GM19099 (cell line): ENCODE results near the gene PRSS35.

ENCODE experiments used
- POLR2A ChIP-seq: IDR thresholded peaks from 3 replicates; pipeline ENCODE4 v1.6.1; 2011; ENCODE audit warnings: low read depth; ENCODE audit not compliant: insufficient read length; ENCODE audit errors: extremely low read depth

Gene PRSS35

DNA sequence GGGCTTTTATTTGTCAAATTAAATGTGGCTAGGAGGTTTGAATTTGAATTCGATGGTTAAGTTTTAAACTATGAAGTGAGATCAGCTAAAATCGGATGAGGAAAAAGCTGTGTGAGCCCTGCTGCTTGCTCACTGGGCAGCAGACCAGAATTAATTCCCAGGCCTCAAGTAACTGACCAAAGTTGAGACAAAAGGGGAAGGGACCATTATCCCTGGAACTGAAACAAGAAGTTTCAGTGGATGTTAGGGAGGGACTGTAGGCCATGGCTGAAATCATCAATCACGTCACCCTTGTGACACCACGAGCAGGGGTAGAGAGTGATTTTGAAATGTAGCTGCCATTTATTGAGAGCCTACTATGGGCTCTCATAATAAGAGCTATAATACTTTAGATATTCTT is 7.0 kb upstream of the PRSS35 start:
- no peak for TF ChIP-seq POLR2A

DNA sequence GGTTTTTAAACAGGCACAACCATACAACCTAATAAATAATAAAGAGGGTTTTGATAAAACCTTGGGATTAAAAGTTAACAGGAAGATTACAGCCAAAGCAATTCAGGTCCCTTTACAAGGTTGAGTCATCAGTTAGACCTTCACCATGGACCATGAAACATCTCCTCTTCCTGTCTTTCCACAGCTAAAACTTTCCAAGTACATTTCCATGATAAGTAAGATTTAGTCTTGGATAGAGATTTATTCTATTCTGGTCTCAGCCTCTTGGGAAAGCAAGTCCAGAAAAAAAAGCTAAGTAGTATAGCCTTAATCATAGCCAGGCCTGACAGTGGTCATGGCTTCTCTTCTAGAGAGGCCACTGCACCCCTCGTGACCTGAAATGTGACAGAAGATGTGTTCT is 2.9 kb upstream of the PRSS35 start:
- TF ChIP-seq POLR2A, result no peak

DNA sequence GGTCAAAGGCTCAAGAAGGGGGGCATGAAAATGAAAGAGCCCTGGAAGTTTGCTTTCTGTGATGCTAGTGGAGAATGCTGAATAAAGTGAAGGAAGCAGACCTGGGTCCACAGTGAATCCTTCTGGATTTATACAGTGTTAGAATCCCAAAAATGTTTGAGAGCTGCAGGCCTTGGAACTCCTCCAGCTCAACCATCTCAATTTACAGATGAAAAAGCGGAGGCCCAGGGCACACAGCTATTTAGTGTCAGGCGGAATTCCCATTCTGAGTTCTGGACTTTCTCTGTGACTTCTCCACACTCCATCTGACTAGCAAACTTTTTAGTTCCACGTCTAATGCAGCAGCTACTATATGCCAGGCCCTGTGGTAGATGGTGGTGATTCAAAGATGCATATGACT is 1.5 kb upstream of the PRSS35 start:
- no peak for TF ChIP-seq POLR2A

DNA sequence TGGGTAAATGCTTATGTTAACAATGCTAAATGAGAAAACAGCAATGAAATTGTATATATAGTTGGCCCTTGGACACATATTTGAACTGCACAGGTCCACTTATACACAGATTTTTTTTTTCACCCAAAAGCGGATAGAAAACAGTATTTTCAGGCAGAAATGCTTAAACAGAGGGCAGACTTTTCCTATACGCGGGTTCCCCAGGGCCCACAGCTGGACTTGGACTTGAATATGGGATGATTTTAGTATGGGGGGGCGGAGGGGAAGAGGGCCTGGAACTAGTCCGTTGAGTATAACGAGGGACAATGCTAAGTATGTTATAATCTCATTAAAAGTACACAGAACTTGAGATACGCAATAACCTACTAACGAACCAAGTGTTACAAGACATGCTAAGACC is 1.1 kb upstream of the PRSS35 start:
- no peak for TF ChIP-seq POLR2A

DNA sequence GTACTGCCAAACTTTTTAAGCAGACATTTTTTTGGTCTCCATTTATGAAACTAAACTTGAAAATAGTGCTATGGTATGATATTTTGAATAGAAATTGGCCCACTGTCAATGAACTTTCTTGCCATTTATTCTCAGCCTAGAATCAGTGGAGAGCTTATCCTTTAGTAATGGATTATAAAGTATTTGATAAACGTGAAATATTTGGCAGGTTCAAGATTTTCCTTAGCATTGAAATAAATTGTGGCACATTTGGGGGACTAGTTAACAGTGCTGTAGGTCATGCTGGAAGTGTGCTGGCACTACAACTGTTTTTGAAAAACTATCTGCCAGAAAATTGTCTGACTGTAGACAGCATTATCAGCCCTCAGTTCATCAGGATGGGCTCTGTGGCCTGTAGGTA is 2.1 kb downstream of the PRSS35 start:
- no peak for TF ChIP-seq POLR2A

DNA sequence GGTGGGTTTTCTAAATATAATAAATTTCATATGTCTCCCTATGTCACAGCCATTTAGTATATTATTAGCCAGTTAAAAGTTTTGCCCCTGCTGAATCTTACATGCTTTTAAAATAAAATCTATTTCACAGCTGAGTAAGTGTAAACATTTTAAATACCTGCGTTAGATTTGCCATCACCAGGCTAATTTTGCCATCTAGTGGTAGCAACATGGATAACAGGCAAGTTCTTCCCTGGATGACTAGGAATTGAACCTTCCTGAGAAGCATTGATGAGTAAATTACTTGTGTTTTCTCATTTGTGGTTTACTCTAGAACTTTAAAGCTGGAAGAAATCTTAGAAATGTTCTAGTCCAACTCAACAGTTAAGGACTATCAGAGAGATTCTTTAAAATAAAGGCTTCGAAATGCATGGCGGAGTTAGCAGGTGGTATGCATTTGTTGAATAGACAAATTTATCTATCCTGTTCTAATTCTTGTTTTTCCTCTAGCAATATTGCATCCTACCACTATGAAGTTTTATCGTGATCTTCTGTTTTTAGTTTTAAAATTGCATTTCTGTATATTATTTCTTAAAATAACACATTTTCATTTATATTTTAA is 2.6 kb downstream of the PRSS35 start:
- TF ChIP-seq POLR2A, result no peak

DNA sequence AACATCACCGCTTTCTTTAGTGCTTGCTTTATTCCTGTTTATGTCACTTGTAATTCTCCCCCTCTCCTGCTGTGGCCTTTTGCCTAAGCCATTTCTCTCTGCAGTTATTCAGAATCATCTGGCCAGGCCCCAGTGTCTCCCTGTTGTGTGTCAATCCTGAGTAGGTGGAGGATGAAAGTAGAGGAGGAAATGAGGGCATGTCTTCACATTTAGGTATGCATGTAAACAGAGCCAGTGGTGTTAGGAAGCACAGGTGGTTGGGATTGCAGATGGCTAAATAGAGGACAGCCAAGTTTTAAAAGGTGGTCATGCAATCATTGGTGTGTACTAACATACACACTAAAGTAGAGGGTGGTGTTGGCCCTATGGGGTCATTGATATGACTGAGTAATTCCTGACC is 5.2 kb downstream of the PRSS35 start:
- no peak for TF ChIP-seq POLR2A

DNA sequence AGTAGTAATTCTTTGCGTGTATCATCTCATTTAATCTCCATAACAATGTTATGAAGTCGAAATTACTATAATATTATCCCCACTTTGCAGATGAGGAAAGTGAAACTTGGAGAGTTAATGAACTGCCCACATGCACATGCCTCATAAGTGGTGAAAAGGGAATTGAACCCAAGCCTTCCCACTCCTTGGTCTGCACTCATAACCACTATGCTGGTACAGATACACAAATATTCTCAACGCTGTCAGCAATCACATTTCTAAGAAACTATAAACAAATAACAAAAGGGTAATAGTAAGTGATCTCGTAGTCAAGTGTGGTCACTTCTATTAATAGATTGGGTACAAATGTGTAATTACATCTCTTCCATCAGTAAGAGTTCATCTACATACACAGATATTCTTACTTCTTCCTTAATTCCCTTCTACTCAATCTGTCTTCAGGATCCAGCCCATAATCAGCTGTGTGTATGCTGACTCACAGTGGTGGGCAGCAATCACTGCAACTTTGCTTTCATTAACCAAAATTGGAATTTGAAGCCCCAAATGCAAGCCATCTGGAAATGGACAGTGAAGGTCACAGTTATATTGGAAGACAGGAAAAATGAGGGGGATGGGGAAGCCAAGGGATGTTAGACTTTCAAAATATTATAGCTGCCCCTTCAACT is 6.6 kb downstream of the PRSS35 start:
- no peak for TF ChIP-seq POLR2A

DNA sequence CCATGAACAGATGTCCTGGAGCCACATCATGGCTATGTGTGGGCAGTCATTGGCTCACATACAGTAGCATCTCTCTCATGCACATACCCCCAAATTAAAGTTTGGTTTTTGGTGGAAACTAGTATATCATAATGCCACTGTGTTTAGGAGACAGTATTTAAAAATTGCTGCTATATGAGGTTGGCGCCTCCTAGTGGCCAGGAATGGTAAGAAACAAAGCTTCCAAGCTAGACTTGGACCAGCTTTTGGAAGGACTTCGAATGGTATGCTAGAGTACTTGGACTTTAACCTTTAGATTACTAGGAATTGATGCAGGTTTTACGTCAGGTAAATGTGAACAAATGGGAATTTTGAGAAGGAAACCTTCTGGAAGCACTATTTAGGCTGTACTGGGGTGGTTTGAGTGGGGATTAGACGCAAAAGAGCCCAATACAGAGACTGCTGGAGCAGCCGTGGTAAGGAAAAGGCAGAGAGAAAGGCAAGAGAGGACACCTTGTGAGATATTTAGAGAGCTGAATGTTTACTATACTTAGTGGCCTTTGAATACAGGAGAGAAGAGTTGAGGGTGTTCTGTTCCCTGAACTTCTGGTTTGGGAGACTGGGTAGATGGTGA is 23.8 kb downstream of the PRSS35 start:
- no peak for TF ChIP-seq POLR2A

DNA sequence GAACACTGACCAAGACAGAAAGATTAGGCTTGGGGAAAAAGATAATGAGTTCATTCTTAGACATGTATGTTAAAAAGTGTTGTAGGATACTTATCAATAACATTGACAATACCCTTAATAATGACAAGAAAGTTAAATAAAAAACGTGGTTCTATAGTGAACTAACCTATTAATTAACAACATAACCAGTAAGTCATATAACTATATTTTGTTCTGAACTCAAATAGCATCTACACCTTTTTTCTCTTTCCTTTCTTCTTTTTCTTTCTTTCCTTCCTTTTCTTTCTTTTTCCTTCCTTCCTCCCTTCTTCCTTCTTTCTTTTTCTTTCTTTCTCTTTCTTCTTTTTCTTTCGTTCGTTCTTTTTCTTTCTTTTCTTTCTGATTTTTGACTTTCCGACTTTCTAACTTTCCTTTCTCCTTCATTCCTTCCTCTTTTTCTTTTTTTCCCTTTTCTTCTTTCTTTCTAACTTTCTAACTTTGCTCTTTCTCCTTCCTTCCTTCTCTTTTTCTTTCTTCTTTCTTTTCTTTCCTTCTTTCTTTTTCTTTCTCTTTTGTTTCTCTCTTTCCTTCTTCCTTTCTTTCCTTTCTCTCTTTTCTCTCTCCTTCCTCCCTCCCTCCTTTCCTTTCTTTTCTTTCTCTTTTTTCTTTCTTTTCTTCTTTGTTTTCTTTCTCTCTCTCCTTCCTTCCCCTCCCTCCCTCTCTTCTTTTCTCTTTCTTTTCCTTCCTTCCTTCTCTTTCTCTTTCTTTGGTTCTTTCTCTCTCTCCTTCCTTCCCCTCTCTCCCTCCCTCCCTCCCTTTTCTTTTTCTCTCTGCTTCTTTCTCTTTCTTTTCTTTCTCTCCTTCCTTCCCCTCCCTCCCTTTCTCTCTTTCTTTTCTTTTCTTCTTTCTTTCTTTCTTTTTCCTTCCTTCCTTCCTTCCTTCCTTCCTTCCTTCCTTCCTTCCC is 24.6 kb downstream of the PRSS35 start:
- TF ChIP-seq POLR2A, result no peak

DNA sequence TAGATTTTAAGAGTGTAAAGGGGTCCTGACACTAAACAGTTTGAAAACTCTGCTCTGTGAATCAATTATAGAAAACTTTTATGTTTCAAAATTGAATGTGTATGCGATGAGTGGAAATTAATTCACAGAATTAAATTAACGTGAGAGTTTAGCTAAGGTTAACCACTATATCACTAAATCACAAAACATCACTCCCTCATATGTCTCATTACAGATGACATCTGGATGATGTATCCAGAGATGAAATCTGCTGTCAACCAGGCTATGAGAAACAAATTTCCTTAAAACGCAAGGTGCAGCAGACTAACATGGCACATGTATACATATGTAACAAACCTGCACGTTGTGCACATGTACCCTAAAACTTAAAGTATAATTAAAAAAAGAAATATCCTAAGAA is 27.3 kb downstream of the PRSS35 start:
- TF ChIP-seq POLR2A, result no peak

DNA sequence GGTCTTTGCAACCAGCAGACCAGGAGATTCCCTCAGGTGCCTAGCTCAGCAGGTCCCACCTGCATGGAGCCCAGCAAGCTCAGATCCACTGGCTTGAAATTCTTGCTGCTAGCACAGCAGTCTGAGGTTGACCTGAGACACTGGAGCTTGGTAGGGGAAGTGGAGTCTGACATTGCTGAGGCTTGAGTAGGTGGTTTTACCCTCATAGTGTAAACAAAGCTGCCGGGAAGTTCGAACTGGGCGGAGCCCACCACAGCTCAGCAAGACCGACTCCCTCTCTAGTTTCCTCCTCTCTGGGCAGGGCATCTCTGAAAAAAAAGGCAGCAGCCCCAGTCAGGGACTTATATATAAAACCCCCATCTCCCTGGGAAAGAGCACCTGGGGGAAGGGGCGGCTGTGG is 34.3 kb downstream of the PRSS35 start:
- TF ChIP-seq POLR2A, result no peak

DNA sequence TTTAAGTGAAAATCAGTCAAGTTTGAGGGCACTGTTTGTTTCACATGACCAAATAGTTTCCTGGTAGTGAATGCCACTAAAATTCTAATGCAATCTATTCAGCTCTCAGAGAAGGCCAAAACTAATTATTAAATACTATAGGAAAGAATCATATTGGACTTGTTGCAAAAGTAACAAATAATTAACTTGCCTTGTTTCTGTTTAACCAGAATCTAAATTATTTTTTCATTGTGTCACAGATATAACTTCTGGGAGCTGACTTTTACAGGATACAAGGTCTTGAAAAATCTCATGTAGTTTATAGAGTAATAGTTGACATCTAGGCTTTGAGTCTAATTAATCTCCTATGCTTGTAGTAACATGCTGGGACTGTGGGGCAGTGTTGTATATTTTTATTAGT is 44.5 kb downstream of the PRSS35 start:
- TF ChIP-seq POLR2A, result no peak

DNA sequence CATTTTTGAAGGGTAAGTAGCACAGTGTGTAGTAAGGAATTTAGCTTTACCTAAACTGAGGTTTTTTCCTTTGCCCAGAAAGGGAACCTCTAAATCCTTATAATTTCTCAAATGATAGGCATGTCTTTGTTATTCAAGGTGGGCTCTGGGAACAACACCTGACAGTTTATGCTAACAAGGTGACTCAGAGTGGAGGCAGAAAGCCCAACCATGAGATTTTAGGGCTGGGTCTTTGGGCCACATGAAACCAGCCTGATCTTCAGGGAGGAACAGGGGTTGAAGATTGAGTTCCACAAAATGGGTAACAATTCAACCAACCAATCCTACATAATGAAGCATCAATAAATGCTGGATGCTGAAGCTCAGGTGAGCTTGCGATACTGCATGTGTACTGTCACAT is 46.6 kb downstream of the PRSS35 start:
- no peak for TF ChIP-seq POLR2A

DNA sequence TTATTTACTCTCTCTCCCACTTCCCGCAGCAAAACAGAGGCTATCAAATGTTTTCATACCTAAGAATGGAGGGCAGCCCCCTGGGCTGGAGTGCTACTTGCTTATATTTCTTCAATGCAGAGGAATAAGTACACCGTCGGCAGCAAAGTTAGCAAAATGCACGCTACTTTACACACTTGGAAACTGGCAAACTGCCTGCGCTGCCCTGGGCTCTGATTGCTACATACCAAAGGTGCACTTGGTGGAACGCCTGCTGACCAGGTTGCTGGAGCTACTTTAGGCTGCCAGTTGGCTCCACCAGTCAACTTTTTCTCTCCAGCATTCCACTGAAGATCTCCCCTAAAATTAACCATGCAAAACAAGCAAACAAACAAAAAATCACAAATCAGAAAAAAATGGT is 62.4 kb downstream of the PRSS35 start:
- TF ChIP-seq POLR2A, result no peak
